Ramos (cell line): ENCODE measurements around the gene MEOX1.
"Not testable (repeated sequence)": the region's sequence is repeated elsewhere in the genome, so short reads cannot be mapped to it uniquely, and the experiment has no call there.

Experiments used
- in situ Hi-C: fragments of 300-500 bp; cut with MboI; formaldehyde crosslinking; loops from one replicate; pipeline ENCODE4 v1.14.3; 2022; ENCODE audit warnings: low sequenced_read_pairs; ENCODE audit not compliant: unreplicated experiment

MEOX1 gene

GRCh38 chr17:43626023-43626422 is 35.7 kb downstream of the MEOX1 start:
- in situ Hi-C loops, result no loop called here

DNA sequence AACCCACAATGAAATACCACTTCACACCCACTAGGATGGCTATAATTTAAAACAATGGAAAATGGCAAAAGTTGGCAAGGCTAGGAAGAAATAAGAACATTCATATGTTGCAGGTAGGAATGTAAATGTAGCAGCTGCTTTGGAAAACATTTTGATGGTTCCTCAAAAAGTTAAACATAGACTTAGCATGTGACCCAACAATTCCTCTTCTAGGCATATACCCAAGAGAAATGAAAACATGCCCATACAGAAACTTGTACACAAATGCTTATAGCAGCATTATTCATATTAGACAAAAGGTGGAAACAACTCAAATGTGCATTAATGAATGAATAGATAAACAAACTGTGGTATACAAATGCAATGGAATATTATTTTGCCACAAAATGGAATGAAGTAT is 36.1 kb downstream of the MEOX1 start:
- in situ Hi-C loops, result no loop called here

- in situ Hi-C loops, result no loop called here
Measured at GRCh38 chr17:43620581-43620980, 41.1 kb downstream of the MEOX1 start.

DNA sequence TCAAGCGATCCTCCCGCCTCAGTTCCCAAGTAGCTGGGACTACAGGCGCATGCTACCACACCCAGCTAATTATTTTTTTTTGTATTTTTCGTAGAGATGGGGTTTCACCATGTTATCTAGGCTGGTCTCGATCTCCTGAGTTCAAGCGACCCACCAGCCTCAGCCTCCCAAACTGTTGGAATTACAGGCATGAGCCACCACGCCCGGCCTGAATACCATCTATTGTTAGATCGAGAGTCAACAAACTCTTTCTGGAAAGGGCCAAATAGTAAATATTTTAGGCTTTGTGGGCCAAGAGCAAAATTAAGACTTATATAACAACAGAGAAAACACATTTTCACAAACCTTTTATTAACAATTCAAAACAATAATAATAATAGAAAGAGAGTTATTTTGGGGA is 41.6 kb downstream of the MEOX1 start:
- in situ Hi-C loops, result no loop called here

- in situ Hi-C loops, result no loop called here
Measured at GRCh38 chr17:43619705-43620104, 42.0 kb downstream of the MEOX1 start.

DNA sequence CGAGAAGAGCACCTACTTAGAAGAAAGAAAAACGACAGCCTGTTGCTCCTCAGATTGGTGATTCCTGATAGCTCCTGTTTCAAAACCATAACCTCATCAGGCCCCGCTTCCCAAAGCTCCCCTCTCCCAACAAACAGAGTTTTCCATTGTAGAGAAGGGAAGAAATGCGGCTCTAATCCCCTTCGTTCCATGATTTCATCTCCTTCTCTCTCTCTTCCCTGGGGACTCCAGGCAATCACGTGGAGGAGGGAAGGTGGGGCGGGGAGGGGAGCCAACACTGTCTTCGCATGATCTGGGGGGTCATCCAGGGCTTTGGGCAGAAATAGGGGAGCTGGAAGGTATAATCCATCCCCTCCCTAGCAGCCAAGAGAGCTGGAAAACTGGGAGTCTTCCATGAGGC is 43.4 kb downstream of the MEOX1 start:
- in situ Hi-C loops, result no loop called here

GRCh38 chr17:43616852-43617251 is 44.9 kb downstream of the MEOX1 start:
- in situ Hi-C loops, result no loop called here

GRCh38 chr17:43616421-43616820 is 45.3 kb downstream of the MEOX1 start:
- in situ Hi-C loops, result no loop called here

DNA sequence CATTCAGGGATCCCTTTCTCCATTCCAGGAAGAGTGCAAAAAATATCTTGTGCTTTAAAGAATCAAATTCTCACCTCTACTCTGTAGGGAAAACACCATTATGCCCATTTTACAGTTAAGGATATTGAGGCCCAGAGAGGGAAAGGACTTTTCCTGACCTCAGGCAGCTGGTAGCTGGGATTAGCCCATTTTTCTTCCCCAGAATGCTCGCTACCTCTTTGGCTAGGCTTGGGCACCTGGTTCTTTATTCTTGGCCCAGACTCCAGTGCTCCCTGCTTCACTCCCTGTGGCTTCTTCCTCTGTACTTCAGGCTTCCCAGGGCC is 45.7 kb downstream of the MEOX1 start:
- in situ Hi-C loops, result no loop called here

GRCh38 chr17:43615330-43616028 is 46.2 kb downstream of the MEOX1 start:
- in situ Hi-C loops, result no loop called here

DNA sequence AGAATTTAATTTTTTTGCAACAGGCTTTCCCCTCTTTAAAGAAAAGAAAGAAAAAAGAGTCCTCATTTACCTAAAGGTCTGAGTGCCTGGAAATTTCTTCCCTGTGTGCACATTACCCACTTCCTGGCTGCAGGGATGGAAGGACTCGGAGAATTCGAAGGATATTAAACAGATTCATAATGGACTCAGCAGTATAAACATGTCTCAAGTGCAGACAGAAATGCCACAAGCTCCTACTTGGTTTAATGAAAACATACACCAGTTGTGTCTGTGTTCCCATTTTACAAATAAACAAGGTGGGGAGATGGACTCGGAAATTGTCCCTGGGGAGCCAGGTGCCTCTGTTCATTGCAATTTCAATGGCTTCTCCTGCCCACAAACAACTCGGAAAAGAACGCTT is 47.2 kb downstream of the MEOX1 start:
- in situ Hi-C loops, result no loop called here

- in situ Hi-C loops, result no loop called here
Measured at GRCh38 chr17:43613917-43614316, 47.8 kb downstream of the MEOX1 start.

DNA sequence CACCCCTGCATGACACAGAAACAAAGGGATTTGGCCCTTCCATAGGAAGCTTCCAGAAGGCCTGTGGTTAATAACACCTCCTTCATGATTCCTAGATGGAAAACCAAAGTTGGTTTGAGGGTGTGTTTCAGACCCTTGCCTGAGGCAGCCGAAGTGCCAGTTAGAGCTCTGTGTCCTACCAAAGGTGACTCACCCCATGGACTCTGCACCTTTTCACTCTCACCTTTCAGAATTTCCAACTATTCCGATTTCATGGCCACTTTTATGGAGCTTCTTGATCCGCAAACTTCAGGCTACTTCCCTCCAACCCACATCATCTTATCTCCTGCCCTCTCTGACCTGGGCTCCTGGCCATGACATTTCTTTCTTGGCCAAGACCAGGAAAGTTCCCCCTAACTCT is 49.2 kb downstream of the MEOX1 start:
- in situ Hi-C loops, result no loop called here

GRCh38 chr17:43611230-43611969 is 50.3 kb downstream of the MEOX1 start:
- in situ Hi-C loops, result no loop called here

DNA sequence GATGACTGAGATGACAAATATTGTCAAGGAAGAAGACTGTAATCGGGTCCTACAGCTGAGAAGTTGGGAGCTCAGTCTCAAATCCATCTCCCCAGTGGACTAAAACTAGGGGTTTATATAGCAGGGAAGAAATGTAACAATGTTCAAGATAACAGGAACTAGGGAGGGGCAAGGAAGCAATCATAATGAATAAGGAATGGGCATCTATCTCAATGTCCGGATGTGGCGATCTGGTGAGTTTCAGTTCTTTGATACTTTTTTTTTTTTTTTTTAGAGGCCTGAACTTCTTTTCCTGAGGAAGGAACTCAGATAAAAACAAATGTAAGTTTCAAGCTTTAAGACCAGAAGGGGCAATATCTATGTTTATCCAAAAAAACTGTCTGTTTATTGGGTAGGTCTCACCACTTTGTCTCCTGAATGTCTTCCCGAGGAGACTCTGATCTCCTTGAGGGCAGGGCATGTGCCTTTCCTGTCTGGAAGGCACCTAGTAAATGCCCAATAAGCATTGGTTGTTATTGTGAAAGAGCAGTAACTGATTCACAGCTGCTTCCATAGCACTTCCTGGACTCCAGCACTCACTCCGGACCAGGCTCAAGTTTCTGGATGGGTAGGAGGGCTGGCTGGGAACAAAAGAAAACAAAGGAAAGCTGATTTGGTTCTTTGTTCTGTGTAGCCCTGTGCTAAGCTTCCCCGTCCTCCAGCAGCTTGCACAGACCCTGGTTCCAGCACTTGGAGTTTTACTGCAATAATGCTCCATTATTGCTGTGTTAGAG is 51.9 kb downstream of the MEOX1 start:
- in situ Hi-C loops, result no loop called here

DNA sequence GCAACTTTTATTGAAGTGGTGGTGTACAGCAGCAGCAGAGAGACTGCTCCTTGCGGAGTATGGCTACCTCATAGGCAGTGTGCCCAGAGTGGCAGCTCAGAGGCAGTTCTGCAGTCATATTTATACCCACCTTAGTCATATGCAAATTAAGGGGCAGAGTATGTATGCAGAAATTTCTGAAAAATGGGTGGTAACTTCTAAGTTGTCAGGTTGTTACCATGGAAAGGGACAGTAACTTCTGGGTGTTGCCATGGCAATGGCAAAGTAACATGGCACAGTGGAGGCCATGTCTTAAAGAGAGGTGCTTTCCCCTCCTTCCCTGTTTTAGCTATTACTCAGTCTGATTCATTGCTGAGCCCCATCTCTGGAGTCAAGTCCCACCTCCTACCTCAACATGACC is 53.4 kb downstream of the MEOX1 start:
- in situ Hi-C loops, result no loop called here

- in situ Hi-C loops, result no loop called here
Measured at GRCh38 chr17:43604549-43604948, 57.2 kb downstream of the MEOX1 start.

DNA sequence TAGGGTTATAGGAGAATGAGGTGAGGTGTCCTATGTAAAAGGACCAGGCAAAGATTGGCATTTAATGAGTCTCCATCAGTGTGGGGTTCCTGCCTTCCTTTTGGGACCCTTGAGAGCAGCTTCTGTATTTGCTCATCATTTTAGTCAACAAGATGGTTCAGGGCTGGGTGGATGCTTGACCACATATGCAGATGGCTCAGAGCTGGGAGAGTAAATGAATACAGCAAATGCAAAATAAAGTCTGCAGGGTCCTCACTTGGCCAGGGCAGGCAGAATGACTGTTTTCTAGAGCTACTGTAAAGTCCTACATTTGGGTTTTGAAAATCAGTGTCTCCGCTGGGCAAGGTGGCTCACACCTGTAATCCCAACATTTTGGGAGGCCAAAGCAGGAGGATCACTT is 58.4 kb downstream of the MEOX1 start:
- in situ Hi-C loops, result no loop called here

GRCh38 chr17:43602556-43602955 is 59.2 kb downstream of the MEOX1 start:
- in situ Hi-C loops, result not testable (repeated sequence)

DNA sequence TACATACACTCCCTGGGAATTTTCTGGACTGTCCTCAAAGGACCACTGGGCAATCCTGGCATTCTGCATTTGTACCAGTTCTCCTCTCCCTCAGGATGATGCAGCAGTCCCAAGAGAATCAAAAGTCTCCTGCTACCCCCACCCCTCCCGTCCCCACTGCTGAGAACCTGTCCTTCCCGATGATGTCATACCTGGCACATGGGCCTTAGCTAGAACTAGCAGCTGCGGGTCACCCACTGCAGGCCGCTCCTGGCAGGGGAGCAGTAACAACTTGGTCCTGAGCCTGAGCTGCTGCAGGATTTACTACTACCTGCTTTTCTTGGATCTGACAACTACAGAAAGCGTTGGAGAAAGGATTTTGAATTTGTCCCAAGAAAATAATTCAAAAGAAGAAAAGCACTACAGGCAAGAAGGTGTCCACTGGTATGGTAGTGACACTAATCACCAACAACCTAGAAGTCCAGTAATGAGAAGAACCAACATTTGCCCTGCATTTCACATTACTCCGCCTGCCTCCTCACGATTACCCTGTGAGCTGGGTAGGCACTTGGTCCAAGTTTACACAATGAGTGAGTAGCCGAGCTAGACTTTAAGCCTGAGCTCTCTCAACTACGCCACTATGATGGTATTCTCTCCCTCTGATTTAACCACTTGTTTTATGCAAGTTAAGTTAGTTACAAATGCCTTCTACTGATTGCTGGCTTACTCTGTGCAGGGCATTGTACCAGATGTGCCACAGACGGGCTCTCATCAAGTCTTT is 60.3 kb downstream of the MEOX1 start:
- in situ Hi-C loops, result no loop called here

DNA sequence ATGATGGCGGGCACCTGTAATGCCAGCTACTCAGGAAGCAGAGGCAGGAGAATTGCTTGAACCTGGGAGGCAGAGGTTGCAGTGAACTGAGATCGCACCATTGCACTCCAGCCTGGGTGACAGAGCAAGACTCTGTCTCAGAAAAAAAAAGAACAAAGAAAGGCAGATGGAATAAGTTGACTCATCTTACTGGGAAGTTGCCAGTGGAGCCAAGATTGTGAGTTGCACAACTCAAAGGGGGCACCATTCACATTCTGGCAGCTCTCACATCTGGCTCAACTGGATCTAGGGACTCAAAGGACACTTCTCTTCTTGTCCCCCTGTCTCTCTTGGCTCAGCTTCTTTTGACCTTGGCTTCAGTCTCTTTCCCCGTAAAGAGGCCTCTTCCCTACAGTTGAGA is 61.9 kb downstream of the MEOX1 start:
- in situ Hi-C loops, result no loop called here
